GM06990 (cell line): ENCODE data around the gene GBF1.

ENCODE experiments used
- DNase-seq: peaks from one replicate; pipeline ENCODE4 v3.0.0-alpha.2; 2011; ENCODE audit not compliant: insufficient read length; ENCODE audit errors: extremely low read depth
- H3K27me3 ChIP-seq: replicated peaks from 2 replicates; pipeline ENCODE4 v1.6.0; 2011; ENCODE audit warnings: low read length; ENCODE audit not compliant: control insufficient read depth, insufficient read depth
- H3K36me3 ChIP-seq: 2 replicates; pipeline ENCODE4 v1.5.1; 2011; ENCODE audit warnings: low read length; ENCODE audit not compliant: control insufficient read depth, insufficient read depth
- H3K4me3 ChIP-seq: replicated peaks from 2 replicates; pipeline ENCODE4 v1.5.1; 2011; ENCODE audit warnings: low read depth, mild to moderate bottlenecking, control low read depth, low read length
- CTCF ChIP-seq: IDR thresholded peaks from 2 replicates; pipeline ENCODE4 v1.5.1; 2011; ENCODE audit warnings: low read length, control low read depth, mild to moderate bottlenecking, inconsistent platforms; ENCODE audit not compliant: insufficient read depth, poor library complexity, severe bottlenecking

The GBF1 gene

GRCh38 chr10:102411341-102412255 lies 166.3 kb downstream of the GBF1 start:
- Histone ChIP-seq H3K36me3 (no peaks in the 10 kb centered on the region), H3K4me3 (no peak overlapping the region), H3K27me3 (peaks cover 6% of the 10 kb centered on the region)
- DNase-seq = no peak
- TF ChIP-seq CTCF = no peak

GRCh38 chr10:102412293-102412692 lies 167.0 kb downstream of the GBF1 start:
- H3K27me3 ChIP-seq = peaks cover 6% of the 10 kb centered on the region
- TF ChIP-seq CTCF = no peak
- H3K4me3 ChIP-seq = no peak overlapping the region
- DNase-seq = no peak
- H3K36me3 ChIP-seq = no peaks in the 10 kb centered on the region

- DNase-seq = no peak
- TF ChIP-seq CTCF = no peak
- no peaks in the 10 kb centered on the region for H3K36me3 ChIP-seq
- peaks cover 6% of the 10 kb centered on the region for H3K27me3 ChIP-seq
- no peak overlapping the region for H3K4me3 ChIP-seq
Measured at GRCh38 chr10:102413053-102413705, 167.8 kb downstream of the GBF1 start.

- no peak for DNase-seq
- TF ChIP-seq CTCF = no peak
- H3K36me3 ChIP-seq = no peaks in the 10 kb centered on the region
- peaks cover 6% of the 10 kb centered on the region for H3K27me3 ChIP-seq
- H3K4me3 ChIP-seq = no peak overlapping the region
Measured at GRCh38 chr10:102413806-102414561, 168.7 kb downstream of the GBF1 start.

GRCh38 chr10:102414749-102415148 lies 169.4 kb downstream of the GBF1 start:
- Histone ChIP-seq H3K36me3 (no peaks in the 10 kb centered on the region), H3K4me3 (no peak overlapping the region), H3K27me3 (peaks cover 4% of the 10 kb centered on the region)
- TF ChIP-seq CTCF = no peak
- no peak for DNase-seq
